Stimulated activated CD8-positive, alpha-beta memory T cell treated with anti-CD3 and anti-CD28 coated beads, Interleukin-7, amount 100 ng/mL, for 24 hours (primary cell): ENCODE results near the gene CEP72.

Experiments used
- DNase-seq: peaks from one replicate; pipeline ENCODE4 v3.0.0-alpha.2; 2020; ENCODE audit warnings: low read depth

Gene CEP72

DNA sequence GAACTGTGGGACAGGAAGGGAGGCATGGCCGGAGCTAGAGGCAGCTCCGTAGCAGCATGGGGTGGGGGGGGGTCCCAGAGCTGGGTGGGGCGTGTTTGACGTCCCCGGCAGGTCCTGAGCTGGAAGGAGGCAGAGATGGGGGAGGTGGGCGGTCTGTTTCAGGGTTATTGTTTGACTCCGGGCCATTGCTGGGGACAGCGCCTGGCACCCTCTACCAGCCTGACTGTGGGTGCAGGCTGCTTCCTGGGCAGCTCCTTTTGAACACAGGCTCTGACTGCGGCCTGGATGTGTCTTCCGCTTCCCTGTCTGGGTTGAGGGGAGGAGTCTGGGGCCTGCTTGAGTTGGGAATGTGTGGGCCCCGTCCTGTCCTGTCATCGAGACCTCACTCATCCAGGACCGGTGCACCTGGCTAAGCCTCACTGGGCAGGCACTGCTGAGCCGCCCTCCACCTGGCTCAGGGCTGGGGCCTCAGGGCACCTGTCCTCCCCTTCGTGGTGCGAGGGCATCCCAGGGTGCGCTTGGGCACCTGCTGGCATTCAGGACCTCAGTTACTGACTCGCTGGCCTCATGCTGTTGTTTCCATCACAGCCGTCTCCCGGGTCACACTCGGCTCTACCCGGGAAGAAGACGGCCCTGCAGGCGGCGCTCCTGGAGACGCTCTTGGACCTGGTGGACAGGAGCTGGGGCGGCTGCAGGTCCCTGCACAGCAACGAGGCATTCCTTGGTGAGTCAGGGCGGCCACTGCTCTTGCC lies 26.5 kb downstream of the CEP72 start:
- DNase-seq = no peak

DNA sequence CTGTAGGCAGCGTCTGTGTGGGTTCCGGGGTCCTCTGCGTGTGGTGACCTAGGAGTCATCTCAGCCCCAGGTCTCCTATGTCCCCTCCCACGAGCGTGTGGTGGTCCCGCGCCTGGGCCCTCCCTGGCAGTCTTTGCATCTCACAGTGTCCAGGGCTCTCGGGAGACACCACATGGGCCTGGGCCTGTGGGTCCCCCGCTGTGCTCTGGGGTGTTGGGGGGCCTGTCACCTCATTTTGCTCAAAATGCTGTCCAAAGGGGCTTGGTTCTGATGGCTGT lies 27.1 kb downstream of the CEP72 start:
- DNase-seq = no peak

DNA sequence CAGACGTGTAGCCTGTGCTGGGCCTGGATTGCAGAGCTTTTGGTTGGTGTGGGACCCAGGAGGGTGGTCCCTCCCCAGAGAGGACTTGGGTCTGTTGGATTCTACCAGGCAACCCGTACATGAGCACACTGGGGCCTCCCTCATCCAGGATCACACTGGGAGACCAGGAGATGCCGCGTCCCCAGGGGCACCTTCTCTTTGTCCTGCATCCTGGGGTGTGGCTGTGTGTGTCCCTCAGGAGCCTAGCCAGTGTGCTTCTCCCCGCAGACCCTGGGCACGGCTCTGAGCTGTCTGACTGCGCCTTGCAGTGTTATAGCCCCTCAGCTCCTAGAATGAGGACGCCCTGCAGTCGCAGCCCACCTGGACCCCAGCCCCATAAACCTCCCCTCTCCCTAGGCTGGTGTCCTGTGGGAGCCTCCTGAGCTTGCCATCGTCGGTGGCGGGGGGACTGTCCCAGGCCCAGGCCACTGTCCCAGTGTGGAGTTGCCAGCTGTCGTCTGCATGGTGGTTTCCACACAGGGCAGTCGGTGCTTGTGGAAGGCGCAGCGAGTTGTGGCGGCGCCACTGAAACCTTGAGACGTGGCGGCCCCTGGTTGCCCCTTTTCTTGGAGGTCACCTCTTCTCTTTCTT lies 27.6 kb downstream of the CEP72 start:
- DNase-seq = no peak

DNA sequence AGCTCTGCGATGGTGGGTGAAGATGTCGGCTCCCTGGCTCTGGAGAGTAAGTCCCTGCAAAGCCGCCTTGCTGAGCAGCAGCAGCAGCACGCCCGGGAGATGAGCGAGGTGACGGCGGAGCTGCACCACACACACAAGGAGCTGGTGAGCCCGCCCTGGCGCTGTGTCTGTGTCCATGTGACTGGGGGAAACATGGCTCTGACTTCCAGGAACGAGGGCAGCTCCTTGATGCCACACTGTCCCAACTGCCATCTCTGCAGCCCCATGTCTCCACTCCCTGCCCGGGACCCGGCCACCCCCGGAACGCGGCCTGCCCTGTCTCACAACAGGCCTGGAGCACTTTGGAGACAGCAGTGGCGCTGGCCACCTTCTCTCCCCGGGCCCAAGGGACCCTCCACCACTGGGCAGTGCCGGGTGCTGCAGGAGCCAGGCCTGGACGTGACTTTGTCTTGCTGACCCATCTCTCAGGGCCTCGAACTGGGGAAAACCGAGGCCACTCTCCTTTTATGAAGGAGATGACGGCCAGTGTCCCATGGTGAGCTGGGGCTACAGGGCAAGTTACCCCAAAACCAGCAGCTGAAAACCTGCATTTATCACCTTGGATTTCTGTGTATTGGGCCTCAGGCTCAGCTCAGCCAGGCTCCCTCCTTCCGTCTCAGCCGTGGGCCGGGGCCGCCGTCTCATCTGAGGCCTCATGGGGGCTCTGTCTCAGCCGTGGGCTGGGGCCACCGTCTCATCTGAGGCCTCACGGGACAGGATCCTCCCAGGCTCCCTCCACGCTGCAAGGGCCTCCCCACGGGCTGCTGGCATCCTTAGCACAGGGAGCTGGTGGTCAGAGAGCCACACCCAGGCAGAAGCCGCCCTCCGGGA lies 28.6 kb downstream of the CEP72 start:
- DNase-seq = no peak

DNA sequence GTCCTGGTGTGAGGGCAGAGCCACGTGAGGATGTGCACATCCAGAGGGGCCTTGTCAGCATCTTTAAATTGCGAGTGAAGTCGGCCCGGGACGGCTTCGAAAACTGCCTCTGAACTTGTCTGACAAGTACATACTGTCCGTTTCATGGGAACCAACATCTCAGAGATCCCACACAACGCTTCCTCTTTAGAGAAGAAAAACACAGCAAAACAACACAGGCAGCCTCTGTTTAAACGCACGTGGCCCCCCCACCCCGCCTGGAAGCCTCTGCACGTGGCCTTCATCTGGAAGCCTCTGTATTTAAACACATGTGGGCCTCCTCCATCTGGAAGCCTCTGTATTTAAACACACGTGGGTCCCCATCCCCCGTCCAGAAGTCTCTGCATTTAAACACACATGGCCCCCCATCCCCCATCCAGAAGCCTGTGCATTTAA lies 29.2 kb downstream of the CEP72 start:
- DNase-seq = no peak

DNA sequence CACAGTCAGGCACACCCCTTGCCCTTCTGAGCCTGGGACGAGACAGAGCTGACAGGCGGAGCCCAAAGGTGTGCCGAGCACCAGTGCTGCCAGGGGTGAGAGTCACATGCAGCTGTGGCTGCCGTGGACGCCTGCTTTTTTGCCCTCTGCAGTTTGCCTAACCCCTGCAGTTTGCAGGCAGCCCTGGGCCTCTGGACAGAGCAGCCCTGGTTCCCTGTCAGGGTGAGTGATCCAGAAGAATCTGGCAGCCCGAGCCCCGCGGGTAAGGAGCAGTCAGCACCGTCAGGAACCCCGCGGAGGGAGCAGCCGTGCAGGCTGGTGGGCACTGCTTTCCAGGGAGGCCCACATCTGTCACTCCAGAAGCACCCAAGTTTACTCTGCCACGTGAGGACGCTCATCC lies 30.3 kb downstream of the CEP72 start:
- no peak for DNase-seq

DNA sequence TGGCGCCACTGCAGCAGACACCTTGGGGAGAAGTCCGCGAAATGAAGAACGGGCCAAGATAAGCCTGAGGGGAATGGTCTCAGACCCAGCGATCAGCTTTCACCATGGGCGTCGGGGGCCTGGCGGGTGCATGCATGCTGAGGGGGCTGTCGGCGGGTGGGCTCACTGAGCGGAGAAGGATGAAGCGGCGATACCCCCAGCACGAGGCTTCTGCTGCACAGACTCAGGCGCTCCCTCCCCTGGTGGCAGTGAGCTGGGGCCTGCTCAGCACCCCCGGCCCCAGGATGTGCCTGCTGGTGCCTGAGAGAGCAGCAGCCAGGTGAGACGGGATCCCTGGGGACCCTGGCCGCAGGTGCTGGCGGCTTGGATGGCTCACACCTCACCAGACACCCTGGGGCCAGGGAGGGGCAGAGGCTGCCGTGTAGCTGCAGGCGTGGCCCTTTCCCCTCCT lies 31.2 kb downstream of the CEP72 start:
- no peak for DNase-seq

DNA sequence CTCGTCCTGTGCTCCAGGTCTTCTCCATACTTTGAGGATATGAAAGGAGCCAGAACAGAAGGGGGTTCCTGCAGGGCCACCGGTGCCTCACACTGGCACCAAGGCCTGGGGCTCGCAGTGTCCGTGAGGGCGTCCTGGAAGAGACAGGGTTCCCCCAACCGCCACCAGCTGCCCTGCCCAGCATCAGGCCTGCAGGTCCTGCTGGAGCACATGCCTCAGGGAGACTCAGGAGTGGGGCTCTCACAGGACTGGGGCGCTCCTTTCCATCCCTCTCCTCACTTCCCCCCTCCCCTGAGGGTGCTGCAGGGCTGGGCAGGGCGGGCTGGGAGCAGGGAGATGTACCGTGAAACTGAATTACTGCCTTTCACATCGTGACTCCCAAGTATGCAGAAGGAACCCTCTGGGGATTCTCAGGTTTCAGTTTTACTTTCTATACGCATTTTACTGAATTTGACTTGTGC lies 31.7 kb downstream of the CEP72 start:
- no peak for DNase-seq

DNA sequence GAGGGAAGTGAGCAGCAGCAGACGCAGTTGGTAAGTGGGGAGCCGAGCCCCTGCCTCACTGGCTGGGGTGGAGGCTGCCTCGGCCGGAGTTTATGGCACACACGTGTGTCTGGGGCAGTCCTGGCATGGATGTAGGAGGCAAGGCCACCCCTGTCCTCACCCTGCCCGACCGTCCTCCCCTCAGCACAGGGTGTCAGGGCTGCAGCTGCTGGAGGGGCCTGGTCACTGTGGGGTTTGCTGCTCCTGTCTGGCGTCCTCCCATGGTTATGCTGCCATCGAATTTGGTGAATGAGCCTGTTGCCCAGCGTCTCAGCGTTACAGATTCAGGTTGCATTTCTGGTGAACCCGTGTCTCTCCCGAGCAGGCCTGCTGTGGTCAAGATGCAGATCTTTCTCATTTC lies 32.4 kb downstream of the CEP72 start:
- no peak for DNase-seq

DNA sequence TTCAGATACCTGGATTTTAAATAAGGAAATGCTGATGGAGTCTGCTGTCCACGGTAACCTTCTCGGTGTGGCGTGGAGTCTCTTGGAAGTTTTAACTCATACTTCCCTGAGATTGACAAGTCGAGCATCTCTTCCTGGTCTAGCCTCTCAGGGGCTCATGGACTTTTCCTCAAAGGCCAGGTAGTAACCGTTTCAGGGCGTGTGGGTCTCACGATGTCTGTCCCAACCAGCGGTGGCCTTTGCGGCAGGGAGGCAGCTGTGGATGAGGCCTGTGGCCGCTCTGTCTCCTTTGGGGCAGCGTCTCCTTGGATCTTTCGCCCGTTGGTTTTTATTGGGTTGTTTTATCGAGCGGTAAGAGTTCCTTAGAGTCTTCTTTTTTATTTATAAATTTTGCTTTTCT lies 32.8 kb downstream of the CEP72 start:
- DNase-seq = no peak

DNA sequence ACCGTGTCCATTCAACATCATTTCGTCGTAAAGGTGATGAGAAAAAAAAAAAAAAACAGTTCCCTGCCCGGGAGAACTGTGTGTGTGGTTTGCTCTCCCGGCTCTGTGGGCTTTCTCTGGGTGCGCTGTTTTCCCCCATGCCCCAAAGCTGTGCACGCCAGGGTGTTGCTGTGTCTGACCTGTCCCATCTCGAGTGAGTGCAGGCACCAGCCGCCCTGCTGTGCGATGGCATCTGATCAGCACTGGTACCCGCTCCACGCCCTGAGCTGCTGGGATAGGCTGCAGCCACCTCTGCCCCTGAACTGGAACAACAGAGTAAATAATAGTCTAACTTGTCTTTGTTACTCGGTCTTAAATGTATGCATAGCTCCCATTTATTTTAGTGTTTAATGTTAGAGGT lies 33.3 kb downstream of the CEP72 start:
- no peak for DNase-seq

DNA sequence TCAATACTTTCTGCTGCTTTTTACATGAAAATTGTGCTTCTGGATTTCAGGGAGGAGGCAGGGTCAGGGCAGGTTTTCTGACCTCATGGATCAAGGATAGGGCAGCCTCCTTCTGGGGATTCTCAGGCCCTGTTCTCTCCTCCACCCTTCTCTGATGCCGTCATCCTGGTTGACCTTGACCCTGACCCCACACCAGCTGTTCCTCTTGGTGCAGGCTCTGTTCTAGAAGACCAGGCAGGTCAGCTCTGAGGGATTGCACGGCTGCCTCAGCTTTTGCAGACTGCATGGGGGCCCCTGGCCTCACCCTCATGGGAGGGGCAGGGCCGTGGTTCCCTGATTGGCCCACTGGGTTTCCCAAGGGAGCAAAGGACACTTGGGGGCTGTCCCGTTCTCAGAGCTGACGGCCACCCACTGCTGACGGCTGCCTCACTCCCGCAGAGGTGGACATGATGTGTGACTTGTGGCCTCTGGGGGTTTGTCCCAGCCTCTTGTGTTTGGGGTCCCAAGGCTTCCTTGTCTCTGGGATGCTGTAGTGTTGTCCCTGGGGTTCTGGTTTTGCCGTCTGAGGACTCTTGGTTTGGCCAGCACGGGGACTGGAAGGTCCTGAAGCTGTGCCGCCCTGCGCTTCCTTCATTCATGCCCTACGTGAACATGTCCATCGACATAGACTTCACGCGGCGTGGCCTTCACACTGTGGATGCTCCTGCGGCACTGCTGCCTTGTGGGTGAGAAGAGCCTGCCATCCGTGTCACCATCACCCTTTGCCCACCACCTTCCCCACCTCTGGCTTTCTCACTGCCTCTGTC lies 34.5 kb downstream of the CEP72 start:
- DNase-seq = no peak

DNA sequence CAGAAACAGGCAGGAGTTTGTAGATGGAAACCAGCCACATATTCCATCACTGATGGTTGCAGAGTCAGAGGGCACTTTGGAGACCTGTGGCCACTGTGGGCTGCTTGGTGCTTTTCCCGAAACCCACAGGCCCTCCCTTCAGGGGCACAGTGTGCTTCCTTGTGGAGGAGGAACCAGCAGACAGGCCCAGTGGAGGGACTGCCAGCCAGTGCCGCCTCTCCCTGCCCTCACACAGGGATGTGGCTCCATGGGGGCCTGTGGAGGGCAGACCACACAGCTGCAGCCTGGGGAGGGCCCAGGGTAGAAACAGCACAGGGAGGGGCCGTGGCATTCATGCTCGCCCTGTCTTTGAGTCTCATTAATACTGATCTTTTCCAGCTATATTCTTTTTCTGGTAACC lies 35.2 kb downstream of the CEP72 start:
- no peak for DNase-seq

DNA sequence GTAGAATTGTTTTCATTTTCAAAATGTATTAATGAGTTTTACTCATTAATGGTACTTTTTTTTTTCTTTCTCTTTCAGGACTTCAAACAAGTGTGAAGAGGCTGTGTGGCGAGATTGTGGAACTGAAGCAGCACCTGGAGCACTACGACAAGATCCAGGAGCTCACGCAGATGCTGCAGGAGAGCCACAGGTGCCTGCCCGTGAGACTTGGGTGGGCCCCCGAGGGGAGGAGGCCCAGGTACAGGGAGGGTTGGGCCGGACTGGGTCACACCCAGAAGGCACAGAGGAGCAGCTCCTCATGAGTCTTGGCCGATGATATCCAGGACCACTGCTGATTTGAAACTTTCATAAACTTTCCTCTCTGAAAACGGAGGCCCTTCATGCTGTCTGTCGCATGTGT lies 35.6 kb downstream of the CEP72 start:
- no peak for DNase-seq

DNA sequence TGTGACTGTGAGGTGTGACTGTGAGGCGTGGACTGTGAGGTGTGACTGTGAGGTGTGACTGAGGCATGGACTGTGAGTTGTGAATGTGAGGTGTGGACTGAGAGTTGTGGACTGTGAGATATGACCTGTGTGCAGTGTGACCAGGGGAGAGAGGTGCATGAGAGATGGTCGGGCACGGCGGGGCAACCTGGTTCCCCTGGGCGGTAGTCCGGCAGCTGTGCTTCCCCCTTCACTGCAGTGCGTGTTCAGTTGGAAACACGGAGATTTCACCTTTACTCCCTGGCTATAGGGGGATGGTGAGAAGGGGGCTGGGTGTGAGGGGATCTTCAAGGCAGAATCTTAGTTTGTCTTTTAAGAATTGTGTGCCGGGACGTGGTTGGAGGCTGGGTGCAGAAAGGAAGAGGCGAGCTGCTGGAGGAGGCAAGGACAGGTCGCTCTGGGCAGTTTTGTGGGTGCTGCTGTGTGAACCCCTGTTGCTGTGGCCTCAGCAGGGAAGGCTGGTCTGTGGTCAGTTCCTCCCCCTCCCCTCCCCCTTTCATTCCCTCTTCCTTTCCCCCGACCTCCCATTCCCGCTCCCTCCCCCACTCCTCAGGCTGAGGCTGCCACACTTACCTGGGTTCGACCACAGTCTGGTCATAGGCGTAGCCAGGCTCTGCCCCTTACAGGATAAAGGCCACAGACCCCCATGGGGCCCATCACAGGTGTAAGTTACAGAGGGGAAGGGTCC lies 39.3 kb downstream of the CEP72 start:
- no peak for DNase-seq

DNA sequence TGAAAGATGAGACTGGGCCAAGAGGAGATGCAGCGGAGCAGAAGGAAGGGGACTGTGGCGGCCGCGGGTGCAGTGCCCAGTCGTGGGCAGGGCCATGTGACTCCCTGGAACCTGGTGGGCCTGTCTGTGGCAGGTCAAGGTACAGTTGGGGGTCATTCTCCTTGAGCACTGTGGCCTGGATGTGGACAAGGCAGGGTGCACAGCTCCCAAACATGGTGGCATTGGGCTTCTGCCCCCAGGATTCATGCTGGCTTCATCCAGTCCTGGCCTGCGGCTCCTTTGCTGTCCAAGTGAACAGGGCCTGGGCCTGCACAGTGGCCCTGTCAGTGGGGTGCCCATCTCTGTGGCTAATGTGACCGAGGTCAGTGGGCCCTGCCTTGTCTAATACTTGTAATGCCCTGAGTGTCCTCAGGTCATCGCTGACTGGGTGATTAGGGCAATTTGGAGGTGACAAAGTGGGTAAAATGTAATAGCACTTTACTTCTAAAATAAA lies 39.9 kb downstream of the CEP72 start:
- DNase-seq = no peak

DNA sequence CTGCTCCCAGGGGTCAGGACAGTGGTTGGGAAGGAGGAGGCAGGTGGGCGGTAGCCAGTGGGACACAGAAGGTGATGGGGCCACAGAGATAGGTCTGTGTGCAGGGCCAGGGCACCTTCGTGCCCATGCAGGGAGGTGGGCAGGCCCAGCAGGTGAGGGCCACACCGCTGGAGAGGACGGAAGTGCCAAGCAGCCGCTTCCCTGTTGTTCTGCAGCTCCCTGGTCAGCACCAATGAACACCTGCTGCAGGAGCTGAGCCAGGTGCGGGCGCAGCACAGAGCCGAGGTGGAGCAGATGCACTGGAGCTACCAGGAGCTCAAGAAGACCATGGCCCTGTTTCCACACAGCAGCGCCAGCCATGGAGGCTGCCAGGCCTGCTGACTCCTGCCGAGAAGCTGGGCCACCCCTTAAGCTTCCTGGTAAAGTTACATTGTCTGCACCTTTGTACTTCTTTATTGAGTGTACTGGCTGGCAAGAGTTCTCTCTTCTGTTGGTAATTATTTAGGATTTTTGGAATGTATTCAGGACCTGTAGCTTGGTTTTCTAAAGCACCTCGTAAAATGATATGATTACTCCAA lies 40.7 kb downstream of the CEP72 start:
- DNase-seq = no peak

DNA sequence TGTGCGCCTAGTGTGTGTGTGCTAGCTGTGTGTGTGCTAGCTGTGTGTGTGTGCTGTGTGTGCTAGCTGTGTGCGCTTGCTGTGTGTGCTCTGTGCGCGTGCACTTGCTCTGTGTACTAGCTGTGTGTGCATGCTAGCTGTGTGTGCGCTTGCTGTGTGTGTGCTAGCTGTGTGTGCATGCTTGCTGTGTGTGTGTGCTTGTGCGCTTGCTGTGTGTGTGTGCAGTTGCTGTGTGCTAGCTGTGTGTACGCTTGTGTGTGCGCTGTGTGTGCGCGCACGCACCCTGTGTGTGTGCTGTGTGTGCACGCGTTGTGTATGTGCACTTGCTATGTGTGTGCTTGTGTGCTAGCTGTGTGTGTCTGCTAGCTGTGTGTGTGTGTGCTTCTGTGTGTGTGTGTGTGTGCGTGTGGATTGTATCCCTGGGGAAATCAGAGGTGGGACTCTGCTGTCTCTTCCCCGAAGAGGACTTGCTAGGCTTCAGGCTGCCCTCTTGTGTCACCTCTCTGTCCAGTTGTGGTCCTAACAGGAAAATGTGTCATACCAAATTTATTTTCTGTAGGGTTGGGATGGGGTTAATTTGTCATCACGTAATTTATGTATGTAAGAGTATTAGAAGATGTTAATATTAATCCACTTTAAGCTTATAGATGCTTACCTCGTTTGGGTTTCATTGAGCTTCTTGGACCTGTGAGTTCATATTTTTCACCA lies 42.1 kb downstream of the CEP72 start:
- no peak for DNase-seq

DNA sequence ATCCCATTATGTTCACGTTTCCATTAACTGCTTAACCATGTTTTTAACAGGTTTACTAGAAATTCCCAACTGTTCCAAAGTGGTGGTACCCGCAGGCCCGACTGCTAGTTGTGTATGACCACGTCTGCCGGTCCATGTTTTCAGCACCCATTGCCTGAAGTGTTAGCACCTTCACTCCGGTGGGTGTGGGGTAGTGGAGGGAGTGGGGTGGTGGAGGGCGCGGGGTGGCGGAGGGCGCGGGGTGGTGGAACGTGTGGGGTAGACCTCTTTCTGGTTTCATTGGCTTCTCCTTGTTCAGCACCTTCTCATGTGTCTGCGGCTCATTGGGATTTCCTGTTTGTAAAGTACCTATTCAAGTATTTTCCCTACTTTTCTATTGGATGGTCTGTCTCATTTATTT lies 43.3 kb downstream of the CEP72 start:
- DNase-seq = no peak

DNA sequence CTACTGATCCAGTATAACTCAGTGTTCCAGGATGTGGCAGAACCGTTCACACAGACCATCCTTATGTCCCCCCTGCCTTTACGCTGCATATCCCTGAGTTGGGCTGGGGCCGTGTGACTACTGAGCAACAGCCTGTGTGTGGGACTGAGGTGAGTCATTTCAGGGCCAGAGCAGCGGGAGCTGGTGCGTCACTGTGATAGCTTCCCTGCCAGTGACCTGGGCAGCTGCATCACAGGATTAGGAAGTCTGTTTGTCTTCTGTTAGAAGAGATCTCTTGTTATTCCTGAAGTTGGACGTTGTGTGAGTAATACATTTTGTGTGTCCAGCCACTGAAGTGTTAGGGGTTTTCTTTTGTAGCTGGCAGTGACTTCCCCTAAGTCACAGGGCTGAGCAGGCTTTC lies 45.4 kb downstream of the CEP72 start:
- no peak for DNase-seq
